OCI-LY3 (cell line): ENCODE results near the gene WFS1.

ENCODE experiments used
- H2AFZ ChIP-seq: fragments of 200-600, 300-600 bp; shearing (Covaris generic); 2 replicates; pipeline ENCODE4 v1.6.0; 2014; ENCODE audit warnings: antibody characterized with exemption, low read depth, low read length
- H3K27ac ChIP-seq: fragments of 200-600, 300-600 bp; sonication (generic); 2 replicates; pipeline ENCODE4 v1.5.1; 2014; ENCODE audit warnings: mild to moderate bottlenecking, low read length, moderate library complexity, mixed read lengths
- H3K27me3 ChIP-seq: fragments of 200-600, 300-600 bp; sonication (generic); 2 replicates; pipeline ENCODE4 v1.6.1; 2014; ENCODE audit warnings: low read depth, low read length, mixed read lengths
- H3K36me3 ChIP-seq: fragments of 200-600, 300-600 bp; sonication (generic); replicated peaks from 2 replicates; pipeline ENCODE3; 2014; ENCODE audit warnings: low read depth, low read length, mixed read lengths
- H3K4me1 ChIP-seq: fragments of 300-600, 200-600 bp; sonication (generic); 2 replicates; pipeline ENCODE4 v1.6.1; 2014; ENCODE audit warnings: low read length, mixed read lengths
- H3K4me2 ChIP-seq: fragments of 200-600, 300-600 bp; sonication (generic); 2 replicates; pipeline ENCODE4 v1.6.1; 2014; ENCODE audit warnings: low read length, mixed read lengths
- H3K4me3 ChIP-seq: fragments of 300-600, 200-600 bp; sonication (generic); 2 replicates; pipeline ENCODE4 v1.5.1; 2014; ENCODE audit warnings: antibody characterized with exemption, mild to moderate bottlenecking, low read length, moderate library complexity
- H3K79me2 ChIP-seq: fragments of 300-600, 200-600 bp; shearing (Covaris generic); 2 replicates; pipeline ENCODE4 v1.6.1; 2014; ENCODE audit warnings: mild to moderate bottlenecking, low read length, mixed read lengths
- H3K9ac ChIP-seq: fragments of 300-600, 200-600 bp; shearing (Covaris generic); 2 replicates; pipeline ENCODE4 v1.6.0; 2014; ENCODE audit warnings: mild to moderate bottlenecking, low read length, moderate library complexity
- H3K9me3 ChIP-seq: fragments of 200-600, 300-600 bp; shearing (Covaris generic); 2 replicates; pipeline ENCODE4 v1.6.1; 2014; ENCODE audit warnings: low read length, mixed read lengths; ENCODE audit not compliant: insufficient read depth
- H4K20me1 ChIP-seq: fragments of 200-600, 300-600 bp; sonication (generic); 2 replicates; pipeline ENCODE4 v1.6.1; 2016; ENCODE audit warnings: low read length, mixed read lengths; ENCODE audit not compliant: insufficient read depth
- CTCF ChIP-seq: fragments of 200-600, 300-600 bp; sonication (generic); IDR thresholded peaks from 2 replicates; pipeline ENCODE4 v1.5.1; 2014; ENCODE audit warnings: antibody characterized with exemption, low read length, low read depth
- EZH2phosphoT487 ChIP-seq: fragments of 200-600 bp; shearing (Covaris generic); IDR thresholded peaks from 2 replicates; pipeline ENCODE4 v1.6.1; 2018; ENCODE audit warnings: antibody characterized with exemption, mixed run types, low read depth

WFS1 gene

GRCh38 chr4:6295495-6295894 is 25.8 kb downstream of the WFS1 start:
- H3K9ac ChIP-seq: no peak overlapping the region
- H3K4me3 ChIP-seq: no peak overlapping the region
- no peaks in the 10 kb centered on the region for H3K36me3 ChIP-seq

GRCh38 chr4:6296026-6296425 is 26.4 kb downstream of the WFS1 start:
- Histone ChIP-seq H3K4me2 (no peak overlapping the region), H3K9ac (no peak overlapping the region), H3K27ac (no peak overlapping the region), H3K9me3 (no peaks in the 10 kb centered on the region), H2AFZ (no peak overlapping the region), H3K79me2 (no peaks in the 10 kb centered on the region), H3K4me1 (no peaks in the 10 kb centered on the region), H3K36me3 (no peaks in the 10 kb centered on the region), H4K20me1 (no peaks in the 10 kb centered on the region), H3K4me3 (no peak overlapping the region), H3K27me3 (no peaks in the 10 kb centered on the region)
- no peak for TF ChIP-seq CTCF
- no peak for TF ChIP-seq EZH2phosphoT487

More at GRCh38 chr4:6295495-6295894, 25.8 kb downstream of the WFS1 start:
- H3K27me3 ChIP-seq: no peaks in the 10 kb centered on the region
- H3K4me2 ChIP-seq: no peak overlapping the region
- H2AFZ ChIP-seq: no peak overlapping the region
- no peaks in the 10 kb centered on the region for H3K79me2 ChIP-seq
- H3K9me3 ChIP-seq: no peaks in the 10 kb centered on the region
- no peaks in the 10 kb centered on the region for H3K4me1 ChIP-seq
- TF ChIP-seq CTCF (no peak), EZH2phosphoT487 (no peak)
- no peak overlapping the region for H3K27ac ChIP-seq
- H4K20me1 ChIP-seq: no peaks in the 10 kb centered on the region

DNA sequence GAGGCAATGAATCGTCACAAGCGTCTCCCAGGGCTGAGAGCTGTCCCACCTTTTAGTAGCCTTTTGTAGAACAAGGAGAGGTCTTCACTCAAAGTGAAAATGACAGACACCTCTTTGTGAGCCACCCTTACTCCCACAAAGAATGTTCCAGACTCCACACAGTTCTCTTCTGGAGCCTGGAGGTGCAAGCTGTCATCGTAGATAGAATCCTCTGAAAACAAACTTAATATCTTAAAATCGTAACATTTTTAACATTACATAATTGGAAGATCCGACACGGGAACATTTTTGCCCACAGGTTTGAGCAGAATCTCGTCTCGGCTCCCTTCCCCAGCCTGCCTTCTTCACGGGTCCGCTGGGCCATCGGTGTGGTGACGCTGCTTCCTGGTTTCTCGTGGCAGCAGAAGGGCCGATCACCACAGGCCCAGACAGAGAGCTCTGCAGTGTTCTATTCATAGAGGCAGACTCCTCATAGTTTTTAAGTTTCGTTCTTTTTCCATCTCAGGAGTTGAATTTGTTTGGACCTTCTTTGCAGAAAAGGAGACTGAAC is 27.7 kb downstream of the WFS1 start:
- Histone ChIP-seq H2AFZ (no peak overlapping the region), H3K27ac (no peak overlapping the region), H3K36me3 (no peaks in the 10 kb centered on the region)

DNA sequence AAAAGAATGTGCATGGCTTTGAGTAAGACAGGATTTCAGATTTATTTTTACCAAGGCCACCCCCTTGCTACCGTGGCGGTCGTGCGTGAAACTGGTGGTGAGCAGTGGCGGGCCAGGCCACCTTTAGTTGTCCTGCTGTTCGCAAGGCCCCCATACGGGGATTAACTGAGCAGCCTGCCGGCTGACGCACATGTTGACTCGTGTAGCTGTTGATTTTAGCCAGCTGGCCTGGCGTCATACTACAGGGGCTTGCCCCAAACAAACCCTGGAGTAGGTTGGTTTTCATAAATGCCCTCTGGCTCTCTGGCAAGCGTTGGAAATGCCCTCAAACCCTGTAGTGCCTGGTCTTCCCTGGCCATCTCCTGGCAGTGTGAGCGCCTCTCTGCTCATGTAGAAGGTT is 28.4 kb downstream of the WFS1 start:
- Histone ChIP-seq H2AFZ (no peak overlapping the region), H4K20me1 (no peaks in the 10 kb centered on the region), H3K27ac (no peak overlapping the region), H3K4me2 (no peak overlapping the region), H3K79me2 (no peaks in the 10 kb centered on the region), H3K9me3 (no peaks in the 10 kb centered on the region), H3K4me1 (no peaks in the 10 kb centered on the region), H3K36me3 (no peaks in the 10 kb centered on the region), H3K9ac (no peak overlapping the region), H3K27me3 (no peaks in the 10 kb centered on the region), H3K4me3 (no peak overlapping the region)
- TF ChIP-seq EZH2phosphoT487 (no peak), CTCF (no peak)

More for the DNA sequence above, 27.7 kb downstream of the WFS1 start:
- no peaks in the 10 kb centered on the region for H3K9me3 ChIP-seq
- no peaks in the 10 kb centered on the region for H3K4me1 ChIP-seq
- H3K4me2 ChIP-seq: no peak overlapping the region
- H3K9ac ChIP-seq: no peak overlapping the region
- no peak for TF ChIP-seq CTCF
- TF ChIP-seq EZH2phosphoT487: no peak
- no peaks in the 10 kb centered on the region for H3K27me3 ChIP-seq
- H4K20me1 ChIP-seq: no peaks in the 10 kb centered on the region
- H3K79me2 ChIP-seq: no peaks in the 10 kb centered on the region
- no peak overlapping the region for H3K4me3 ChIP-seq
